ENCODE data around the gene PIP5K1C.

PIP5K1C gene

DNA sequence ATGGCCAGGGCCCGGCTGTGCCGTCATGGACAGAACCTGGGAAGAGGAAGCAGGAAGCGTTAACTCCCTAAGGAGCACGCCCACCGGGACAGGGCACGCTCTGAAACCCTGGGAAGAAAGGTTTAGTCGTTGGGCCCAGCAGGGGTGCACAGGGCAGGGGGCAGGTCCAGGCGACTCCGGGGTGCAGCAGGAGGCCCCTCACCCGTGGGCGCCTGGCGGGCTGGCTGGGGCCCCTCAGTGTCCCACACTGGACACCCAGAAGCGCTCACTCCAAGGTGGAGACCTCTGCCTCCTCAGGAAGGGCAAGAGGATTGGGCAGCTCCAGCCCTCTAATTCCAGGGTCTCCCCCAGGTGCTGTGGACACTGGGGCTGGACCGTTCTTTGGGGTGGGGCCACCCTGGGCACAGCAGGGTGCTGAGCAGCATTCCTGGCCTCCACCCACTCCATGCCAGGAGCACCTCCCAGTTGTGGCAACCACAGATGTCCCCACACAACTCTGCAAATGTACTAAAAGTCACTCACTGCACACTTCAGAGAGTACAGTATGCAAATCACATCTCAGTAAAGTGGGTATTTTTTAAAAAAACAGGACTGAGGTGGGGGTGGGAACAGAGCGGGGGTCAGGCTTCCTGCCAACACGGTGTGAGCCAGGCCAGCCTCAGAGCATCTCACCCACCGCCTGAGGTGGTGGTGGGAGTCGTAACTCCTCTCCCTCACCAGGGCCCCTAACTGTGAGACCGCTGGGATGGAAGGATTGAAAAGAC, 35.2 kb downstream of the PIP5K1C start:
- Histone ChIP-seq H3K4me1 (ENCODE audit: insufficient read depth, low read length) (peaks cover 17% of the 10 kb centered on the region), H3K4me3 (ENCODE audit: low read length) (no peak overlapping the region), H3K9me3 (ENCODE audit: low read length) (no peaks in the 10 kb centered on the region), H3K27me3 (ENCODE audit: insufficient read depth, low read length) (no peaks in the 10 kb centered on the region), H3K36me3 (ENCODE audit: insufficient read depth, low read length) (peaks cover 18% of the 10 kb centered on the region), H2AFZ (ENCODE audit: low read depth, low read length) (no peak overlapping the region)

DNA sequence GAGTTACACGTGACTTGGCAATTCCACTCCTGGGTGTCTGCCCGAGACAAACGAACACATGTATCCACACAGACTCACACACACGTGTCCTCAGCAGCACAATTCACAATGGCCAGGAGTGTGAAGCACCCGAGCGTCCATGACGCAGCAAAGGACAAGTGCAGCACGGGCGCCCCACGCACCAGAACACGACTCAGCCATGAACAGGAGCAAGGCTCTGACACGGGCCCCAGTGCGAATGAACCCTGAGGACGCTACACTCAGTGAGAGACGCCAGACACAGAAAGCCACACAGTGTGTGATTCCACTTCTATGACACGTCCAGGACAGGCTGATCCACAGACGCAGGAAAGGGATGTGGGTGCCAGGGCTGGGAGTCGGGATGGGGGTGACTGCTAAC, 36.4 kb downstream of the PIP5K1C start:
- H3K36me3 ChIP-seq (ENCODE audit: insufficient read depth, low read length), result peaks cover 23% of the 10 kb centered on the region
- H3K9me3 ChIP-seq (ENCODE audit: low read length), result no peaks in the 10 kb centered on the region
- no peaks in the 10 kb centered on the region for H3K27me3 ChIP-seq (ENCODE audit: insufficient read depth, low read length)
- peaks cover 7% of the 10 kb centered on the region for H3K4me1 ChIP-seq (ENCODE audit: insufficient read depth, low read length)
- no peak overlapping the region for H3K4me3 ChIP-seq (ENCODE audit: low read length)
- H2AFZ ChIP-seq (ENCODE audit: low read depth, low read length), result no peak overlapping the region

DNA sequence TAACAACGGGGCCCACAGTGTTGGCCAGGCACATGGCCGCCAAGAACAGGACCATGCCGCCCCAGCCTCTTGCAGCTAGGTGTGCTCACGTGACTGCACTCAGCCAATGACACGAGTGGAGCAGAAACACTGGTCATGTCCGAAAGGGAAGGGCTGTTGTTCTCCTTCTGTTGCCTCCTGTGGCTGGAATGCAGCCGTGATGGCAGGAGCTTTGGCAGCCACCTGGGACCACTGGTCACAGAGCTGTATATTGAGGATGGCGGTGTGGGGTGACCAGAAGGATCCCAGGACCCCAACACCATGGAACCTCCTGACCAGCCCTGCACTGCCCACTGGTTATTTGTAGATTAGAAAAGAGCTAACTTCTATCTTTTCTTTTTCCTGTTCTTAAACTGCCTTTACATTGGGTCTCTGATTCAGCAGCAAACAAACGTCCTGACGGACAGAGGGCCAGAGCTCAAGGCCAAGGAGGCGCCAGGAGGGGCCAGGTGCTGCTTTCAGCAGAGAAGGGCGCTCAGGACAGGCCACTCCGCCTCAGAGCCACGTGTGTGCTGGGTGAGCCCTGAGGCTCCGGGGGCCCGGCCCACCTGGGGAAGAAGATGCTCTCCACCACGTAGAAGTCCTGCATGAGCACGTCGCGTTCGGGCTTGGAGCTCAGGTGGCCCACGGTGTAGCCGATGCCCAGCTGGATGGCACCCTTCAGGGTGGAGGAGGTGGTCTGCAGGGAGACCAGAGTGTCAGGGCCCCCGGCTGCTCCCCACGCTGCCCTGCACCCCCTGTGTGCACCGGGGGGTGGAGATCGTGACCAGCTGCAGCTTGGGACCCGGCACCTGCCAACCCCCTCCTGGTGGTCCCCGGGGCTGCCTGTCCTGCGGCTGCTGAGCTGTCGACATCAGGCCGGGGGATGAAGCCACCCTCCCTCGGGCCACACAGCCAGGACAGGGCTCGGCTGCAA, 38.7 kb downstream of the PIP5K1C start:
- peaks cover 2% of the 10 kb centered on the region for H3K4me1 ChIP-seq (ENCODE audit: insufficient read depth, low read length)
- peaks cover 35% of the 10 kb centered on the region for H3K36me3 ChIP-seq (ENCODE audit: insufficient read depth, low read length)
- no peaks in the 10 kb centered on the region for H3K9me3 ChIP-seq (ENCODE audit: low read length)
- H3K27me3 ChIP-seq (ENCODE audit: insufficient read depth, low read length), result no peaks in the 10 kb centered on the region
- no peak overlapping the region for H2AFZ ChIP-seq (ENCODE audit: low read depth, low read length)
- H3K4me3 ChIP-seq (ENCODE audit: low read length), result no peak overlapping the region

DNA sequence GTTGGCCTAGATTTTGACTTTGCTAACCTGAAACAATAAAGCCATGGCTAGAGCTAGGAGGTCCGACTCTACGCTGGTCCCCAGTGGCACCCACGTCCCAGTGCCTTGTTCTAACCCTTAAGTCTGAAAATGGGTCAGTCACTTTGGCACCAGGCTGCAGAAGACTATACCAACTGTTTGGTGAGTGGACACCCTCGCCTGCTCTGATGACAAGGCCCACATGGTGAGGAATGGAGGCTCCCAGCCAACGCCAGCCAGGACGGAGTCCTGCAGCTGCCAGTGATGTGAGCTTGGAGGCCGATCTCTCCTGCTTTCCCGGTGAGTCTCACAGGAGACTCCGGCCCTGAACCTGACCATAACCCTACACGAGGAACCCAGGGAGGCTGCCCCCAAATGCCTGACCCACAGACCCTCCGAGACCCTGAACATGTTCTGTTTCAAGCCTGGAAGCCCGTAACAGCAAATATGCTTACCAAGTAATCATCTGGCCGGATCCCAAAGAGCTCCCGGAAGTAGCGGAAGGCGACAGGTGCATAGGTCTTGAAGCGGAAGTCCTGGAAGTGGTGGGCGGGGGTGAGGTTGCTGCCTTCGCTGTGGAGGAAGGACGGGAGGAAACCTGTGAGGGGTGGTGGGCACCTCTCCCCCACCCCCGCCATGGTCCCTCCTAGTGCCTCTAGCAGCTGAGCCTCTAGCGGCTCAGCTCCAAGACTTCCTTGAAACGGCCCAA, 39.6 kb downstream of the PIP5K1C start:
- H3K4me3 ChIP-seq (ENCODE audit: low read length), result no peak overlapping the region
- peaks cover 35% of the 10 kb centered on the region for H3K36me3 ChIP-seq (ENCODE audit: insufficient read depth, low read length)
- H2AFZ ChIP-seq (ENCODE audit: low read depth, low read length), result no peak overlapping the region
- H3K27me3 ChIP-seq (ENCODE audit: insufficient read depth, low read length), result no peaks in the 10 kb centered on the region
- H3K9me3 ChIP-seq (ENCODE audit: low read length), result no peaks in the 10 kb centered on the region
- peaks cover 1% of the 10 kb centered on the region for H3K4me1 ChIP-seq (ENCODE audit: insufficient read depth, low read length)

DNA sequence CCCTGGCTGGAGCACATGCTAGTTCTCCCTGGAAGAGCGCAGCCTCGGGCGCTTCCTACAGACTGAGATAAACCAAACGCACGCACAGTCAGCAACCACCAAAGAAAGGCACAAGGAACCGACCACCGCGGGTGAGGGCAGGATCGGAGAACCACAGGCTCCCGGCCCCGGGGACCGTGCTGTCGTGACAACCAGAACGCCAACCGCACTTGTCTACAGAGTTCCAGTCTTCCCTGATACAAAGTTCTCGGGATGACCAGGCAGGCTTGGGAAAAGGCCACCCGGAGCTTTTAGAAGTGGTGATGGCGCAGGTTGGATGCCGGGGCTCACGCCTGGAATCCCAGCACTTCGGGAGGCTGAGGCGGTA, 40.5 kb downstream of the PIP5K1C start:
- H3K9me3 ChIP-seq (ENCODE audit: low read length), result no peaks in the 10 kb centered on the region
- no peak overlapping the region for H3K4me3 ChIP-seq (ENCODE audit: low read length)
- no peaks in the 10 kb centered on the region for H3K27me3 ChIP-seq (ENCODE audit: insufficient read depth, low read length)
- peaks cover 35% of the 10 kb centered on the region for H3K36me3 ChIP-seq (ENCODE audit: insufficient read depth, low read length)
- no peaks in the 10 kb centered on the region for H3K4me1 ChIP-seq (ENCODE audit: insufficient read depth, low read length)
- H2AFZ ChIP-seq (ENCODE audit: low read depth, low read length), result no peak overlapping the region

DNA sequence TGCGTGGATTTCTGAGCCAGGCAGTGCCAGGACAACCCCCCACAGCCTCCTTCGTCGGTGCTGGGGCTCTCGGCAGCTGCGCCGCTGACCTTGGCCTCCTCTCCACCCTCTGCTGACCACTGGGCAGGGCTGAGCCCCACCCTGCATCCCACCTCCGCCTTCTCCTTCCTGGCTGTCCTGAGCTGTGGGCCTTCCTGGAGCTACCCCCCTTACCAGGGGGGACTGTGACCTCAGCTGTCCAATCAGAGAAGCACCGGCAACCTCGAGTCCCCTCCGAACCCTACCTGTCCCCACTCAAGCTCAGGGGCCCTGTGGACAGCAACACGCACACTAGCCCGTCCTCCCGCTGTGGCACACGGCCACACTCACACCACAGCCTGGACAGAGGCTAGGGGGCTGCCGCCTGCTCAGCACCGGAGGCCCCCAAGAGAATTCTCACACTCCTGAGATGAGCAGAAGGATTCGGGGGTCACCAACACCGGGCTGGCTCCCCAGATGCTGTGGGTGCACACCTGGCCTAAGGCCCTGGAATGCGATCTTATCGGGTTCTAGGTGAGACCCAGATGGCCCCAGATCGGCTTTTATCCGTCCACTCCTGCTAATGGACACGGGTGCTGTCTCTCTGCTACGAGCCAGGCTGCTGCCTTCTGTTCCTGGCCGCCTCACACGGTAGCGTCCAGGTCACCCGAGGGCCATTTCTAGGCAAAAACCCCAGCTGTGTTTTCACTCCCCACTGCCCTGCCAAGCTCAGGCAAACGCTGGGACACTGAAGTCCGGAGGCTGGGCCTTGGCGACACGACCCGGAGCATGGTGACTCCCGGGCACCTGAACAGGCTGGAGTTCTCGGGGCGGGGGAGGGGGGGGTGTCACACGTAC, 41.2 kb downstream of the PIP5K1C start:
- Histone ChIP-seq H3K4me1 (ENCODE audit: insufficient read depth, low read length) (no peaks in the 10 kb centered on the region), H3K9me3 (ENCODE audit: low read length) (no peaks in the 10 kb centered on the region), H3K27me3 (ENCODE audit: insufficient read depth, low read length) (no peaks in the 10 kb centered on the region), H3K36me3 (ENCODE audit: insufficient read depth, low read length) (peaks cover 29% of the 10 kb centered on the region), H2AFZ (ENCODE audit: low read depth, low read length) (no peak overlapping the region), H3K4me3 (ENCODE audit: low read length) (no peak overlapping the region)

DNA sequence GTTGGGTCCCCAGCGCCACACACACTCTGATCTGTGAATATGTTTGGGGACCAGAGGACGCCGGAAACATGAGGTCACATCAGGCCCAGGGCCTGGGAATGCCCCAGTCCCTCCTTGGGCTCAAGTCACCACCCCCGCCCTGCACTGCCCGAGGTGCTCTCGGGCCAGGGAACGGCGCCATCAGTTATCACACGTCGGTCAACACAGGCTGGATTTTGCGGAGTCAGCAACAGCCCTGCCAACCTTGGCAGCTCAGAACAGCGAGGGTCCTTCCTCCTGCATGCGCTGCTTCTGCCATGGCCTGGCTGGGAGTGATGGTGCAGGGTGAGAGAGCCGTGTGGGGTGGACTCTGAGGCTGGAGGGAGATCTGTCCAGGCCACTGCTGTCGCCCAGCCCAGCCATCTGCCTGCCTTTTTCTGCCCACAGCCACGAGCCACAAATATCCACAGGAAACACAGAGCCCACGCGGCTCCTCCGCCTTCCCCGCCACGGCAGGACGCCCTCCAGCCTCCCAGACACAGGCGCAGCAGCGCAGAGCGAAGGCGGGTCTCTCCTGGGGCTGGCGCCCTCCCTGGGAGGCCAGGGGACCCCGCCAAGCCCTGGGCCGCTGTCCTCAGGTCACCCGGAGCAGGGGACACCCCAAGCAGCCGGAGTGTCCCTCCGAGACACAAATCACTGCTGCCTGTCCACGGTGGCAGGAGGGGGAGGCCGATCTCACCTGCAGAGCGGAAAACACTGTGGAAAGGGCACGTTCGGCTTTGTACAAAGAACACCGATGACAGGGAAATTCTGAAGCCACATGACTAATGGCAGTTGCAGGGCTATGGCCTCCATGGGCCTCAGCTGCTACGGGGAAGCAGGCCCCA, 42.0 kb downstream of the PIP5K1C start:
- Histone ChIP-seq H3K4me3 (ENCODE audit: low read length) (no peak overlapping the region), H3K27me3 (ENCODE audit: insufficient read depth, low read length) (no peaks in the 10 kb centered on the region), H3K4me1 (ENCODE audit: insufficient read depth, low read length) (no peaks in the 10 kb centered on the region), H3K36me3 (ENCODE audit: insufficient read depth, low read length) (peaks cover 24% of the 10 kb centered on the region), H3K9me3 (ENCODE audit: low read length) (no peaks in the 10 kb centered on the region), H2AFZ (ENCODE audit: low read depth, low read length) (no peak overlapping the region)

DNA sequence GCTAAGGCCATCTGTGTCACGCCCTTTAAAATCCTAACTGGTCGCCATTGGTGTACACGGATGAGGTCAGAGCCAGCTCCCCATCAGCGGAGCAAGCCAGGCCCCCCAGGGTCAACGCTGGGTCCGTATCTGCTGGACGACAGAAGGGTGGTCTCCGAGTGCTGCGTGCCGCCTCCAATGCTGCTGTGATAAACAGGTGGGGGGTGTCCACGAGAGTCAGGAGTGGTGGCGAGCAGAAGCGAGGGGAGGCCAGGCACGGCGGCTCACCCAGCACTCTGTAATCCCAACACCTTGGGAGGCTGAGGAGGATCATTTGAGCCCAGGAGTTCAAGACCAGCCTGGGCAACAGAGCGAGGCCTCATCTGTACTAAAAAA, 42.9 kb downstream of the PIP5K1C start:
- Histone ChIP-seq H3K9me3 (ENCODE audit: low read length) (no peaks in the 10 kb centered on the region), H3K36me3 (ENCODE audit: insufficient read depth, low read length) (peaks cover 30% of the 10 kb centered on the region), H2AFZ (ENCODE audit: low read depth, low read length) (no peak overlapping the region), H3K27me3 (ENCODE audit: insufficient read depth, low read length) (no peaks in the 10 kb centered on the region), H3K4me3 (ENCODE audit: low read length) (no peak overlapping the region), H3K4me1 (ENCODE audit: insufficient read depth, low read length) (no peaks in the 10 kb centered on the region)

DNA sequence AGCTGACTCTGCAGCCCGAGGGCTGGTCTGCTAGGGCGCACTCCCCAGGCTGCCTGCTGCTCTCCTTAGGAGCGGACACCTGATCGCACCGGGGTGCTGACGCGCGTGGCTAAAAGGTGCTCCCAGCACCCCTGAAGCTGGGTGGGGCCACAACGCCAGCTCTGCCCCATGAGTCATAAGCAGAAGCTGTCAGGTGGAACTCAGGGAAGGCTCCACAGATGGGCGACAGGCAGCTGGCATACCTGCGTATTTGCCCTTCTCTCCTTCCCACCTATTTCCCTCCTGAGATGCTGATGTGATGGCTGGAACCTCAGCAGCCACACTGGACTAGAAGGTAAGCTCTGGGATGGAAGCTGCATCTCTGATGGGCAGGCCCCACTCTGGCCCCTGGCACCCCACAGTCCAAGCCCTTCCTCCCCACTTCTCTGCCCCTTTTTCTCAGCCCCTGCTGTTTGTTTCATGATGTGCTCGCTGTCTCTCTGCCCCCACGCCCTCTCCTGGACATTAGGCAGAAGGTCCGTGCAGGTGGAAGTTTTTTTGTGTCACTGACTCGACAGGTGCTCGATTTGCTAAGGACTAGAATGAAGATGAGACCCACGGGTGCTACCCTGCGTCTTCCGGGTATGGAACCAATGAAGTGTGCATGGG, 43.4 kb downstream of the PIP5K1C start:
- Histone ChIP-seq H3K36me3 (ENCODE audit: insufficient read depth, low read length) (peaks cover 34% of the 10 kb centered on the region), H3K9me3 (ENCODE audit: low read length) (no peaks in the 10 kb centered on the region), H2AFZ (ENCODE audit: low read depth, low read length) (no peak overlapping the region)

DNA sequence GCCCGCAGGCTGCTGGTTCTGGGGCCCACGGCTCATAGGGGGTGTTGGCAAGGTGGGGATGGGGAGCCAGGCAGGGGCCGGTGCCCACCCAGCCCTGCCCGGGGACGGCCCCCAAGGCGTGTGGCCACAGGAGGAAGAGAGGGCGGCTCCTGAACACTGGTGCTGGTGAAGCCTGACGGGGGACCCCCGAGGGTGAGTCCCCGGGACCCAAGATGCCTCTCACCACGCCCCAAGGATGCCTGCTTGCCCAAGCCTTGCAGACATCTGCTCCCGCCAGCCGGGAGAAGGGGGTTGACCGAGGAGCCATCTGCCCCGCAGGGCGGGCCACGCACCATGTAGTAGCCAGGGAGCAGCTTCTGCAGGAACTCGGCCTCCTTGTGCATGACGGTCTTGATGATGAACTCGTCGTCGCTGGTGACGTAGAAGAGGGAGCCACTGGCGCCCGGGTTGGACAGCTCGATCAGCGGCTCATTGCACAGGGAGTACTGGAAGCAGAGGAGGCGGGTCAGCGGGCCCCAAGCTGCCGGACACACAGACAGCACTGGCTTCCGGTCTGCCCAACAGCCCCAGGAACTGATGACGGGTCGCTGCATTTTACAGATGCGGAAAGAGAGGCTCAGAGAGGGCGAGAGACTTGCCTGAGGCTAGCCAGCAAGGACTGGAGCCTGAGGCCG, 44.1 kb downstream of the PIP5K1C start:
- no peaks in the 10 kb centered on the region for H3K9me3 ChIP-seq (ENCODE audit: low read length)
- H3K4me3 ChIP-seq (ENCODE audit: low read length), result no peak overlapping the region
- H3K27me3 ChIP-seq (ENCODE audit: insufficient read depth, low read length), result no peaks in the 10 kb centered on the region
- H3K36me3 ChIP-seq (ENCODE audit: insufficient read depth, low read length), result peaks cover 40% of the 10 kb centered on the region
- no peaks in the 10 kb centered on the region for H3K4me1 ChIP-seq (ENCODE audit: insufficient read depth, low read length)
- no peak overlapping the region for H2AFZ ChIP-seq (ENCODE audit: low read depth, low read length)

More for the DNA sequence above, 43.4 kb downstream of the PIP5K1C start:
- Histone ChIP-seq H3K27me3 (ENCODE audit: insufficient read depth, low read length) (no peaks in the 10 kb centered on the region), H3K4me1 (ENCODE audit: insufficient read depth, low read length) (no peaks in the 10 kb centered on the region), H3K4me3 (ENCODE audit: low read length) (no peak overlapping the region)

DNA sequence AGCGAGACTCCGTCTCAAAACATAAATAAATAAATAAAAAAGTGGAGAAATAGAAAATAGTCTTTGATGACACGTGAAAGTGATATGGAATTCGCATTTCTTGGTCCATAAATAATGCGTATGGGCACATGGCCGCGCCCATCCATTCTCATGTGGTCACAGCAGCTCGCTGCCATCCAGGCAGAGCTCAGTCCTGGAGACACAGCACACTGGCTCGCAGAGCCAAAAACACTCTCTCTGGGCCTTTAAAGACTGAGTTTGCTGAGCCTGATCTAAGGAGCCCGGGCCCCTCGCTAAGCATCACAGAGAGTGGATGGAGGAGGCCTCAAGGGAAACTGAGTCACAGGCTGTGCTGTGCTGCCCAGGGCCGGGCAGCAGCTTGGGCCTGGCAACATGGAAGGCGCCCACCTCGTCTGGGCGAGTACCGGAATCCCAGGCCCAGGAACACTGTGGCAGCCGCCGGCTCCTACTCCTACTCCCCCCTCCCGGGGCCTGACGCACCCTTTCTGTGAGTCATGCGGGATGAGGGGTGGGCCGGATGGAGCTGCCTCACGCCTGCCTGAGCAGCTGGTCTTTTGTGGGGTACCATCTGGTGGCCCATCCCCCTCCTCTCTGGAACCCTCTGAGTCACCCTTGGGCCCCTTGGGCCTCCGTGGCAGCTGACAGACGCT, 44.7 kb downstream of the PIP5K1C start:
- Histone ChIP-seq H3K4me1 (ENCODE audit: insufficient read depth, low read length) (no peaks in the 10 kb centered on the region), H3K36me3 (ENCODE audit: insufficient read depth, low read length) (peaks cover 43% of the 10 kb centered on the region), H2AFZ (ENCODE audit: low read depth, low read length) (no peak overlapping the region), H3K27me3 (ENCODE audit: insufficient read depth, low read length) (no peaks in the 10 kb centered on the region), H3K4me3 (ENCODE audit: low read length) (no peak overlapping the region), H3K9me3 (ENCODE audit: low read length) (no peaks in the 10 kb centered on the region)

Data from neuron (in vitro differentiated cells).